ENCODE measurements around the gene OCSTAMP.

Gene OCSTAMP

DNA sequence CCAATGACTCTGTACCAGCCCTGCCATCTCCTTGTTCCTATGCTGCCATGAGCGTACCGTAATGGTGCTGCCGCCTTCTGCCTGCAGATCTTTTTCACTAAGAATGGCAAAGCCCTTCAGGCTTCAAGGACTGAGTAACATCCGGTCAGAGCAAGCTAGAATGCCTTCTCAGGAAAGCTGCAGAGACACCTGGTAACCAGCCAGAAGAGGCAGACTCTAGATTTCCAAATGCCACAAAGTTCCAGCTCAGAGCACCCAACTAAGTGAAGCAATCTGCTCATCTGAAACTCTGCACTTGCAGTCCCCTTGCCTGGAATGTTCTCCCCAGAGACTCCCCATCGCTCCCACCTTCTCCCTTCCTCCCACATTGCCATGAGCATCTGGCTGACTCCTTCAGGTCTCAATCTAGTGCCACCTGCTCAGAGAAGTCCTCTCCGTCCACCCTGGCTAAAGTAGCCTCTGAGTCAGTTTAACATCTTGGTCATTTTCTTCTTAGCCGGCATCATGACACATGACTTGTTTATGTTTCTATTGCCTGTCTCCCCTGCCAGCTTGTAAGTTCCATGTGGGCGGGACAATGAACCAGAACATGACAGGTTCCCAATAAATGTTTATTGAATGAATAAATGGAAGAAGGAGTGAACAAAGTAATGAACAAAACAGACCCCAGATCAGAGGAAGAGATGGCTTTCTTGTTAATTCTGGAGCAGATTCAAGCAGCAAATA, 6.9 kb upstream of the OCSTAMP start:
- no peak overlapping the region for H3K9ac ChIP-seq
- H3K4me1 ChIP-seq: peaks cover 3% of the 10 kb centered on the region
- H3K36me3 ChIP-seq (ENCODE audit: control insufficient read depth, insufficient read depth, low read length): no peaks in the 10 kb centered on the region
- H2AFZ ChIP-seq: no peak overlapping the region
- no peak overlapping the region for H3K27ac ChIP-seq
- TF ChIP-seq, protein P1, sequence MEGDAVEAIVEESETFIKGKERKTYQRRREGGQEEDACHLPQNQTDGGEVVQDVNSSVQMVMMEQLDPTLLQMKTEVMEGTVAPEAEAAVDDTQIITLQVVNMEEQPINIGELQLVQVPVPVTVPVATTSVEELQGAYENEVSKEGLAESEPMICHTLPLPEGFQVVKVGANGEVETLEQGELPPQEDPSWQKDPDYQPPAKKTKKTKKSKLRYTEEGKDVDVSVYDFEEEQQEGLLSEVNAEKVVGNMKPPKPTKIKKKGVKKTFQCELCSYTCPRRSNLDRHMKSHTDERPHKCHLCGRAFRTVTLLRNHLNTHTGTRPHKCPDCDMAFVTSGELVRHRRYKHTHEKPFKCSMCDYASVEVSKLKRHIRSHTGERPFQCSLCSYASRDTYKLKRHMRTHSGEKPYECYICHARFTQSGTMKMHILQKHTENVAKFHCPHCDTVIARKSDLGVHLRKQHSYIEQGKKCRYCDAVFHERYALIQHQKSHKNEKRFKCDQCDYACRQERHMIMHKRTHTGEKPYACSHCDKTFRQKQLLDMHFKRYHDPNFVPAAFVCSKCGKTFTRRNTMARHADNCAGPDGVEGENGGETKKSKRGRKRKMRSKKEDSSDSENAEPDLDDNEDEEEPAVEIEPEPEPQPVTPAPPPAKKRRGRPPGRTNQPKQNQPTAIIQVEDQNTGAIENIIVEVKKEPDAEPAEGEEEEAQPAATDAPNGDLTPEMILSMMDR (IDR thresholded peaks at IDR 0.05): no peak
- H3K9me3 ChIP-seq (ENCODE audit: control insufficient read depth, low read length): no peaks in the 10 kb centered on the region
- H3K27me3 ChIP-seq (ENCODE audit: control insufficient read depth, insufficient read depth, low read length): no peaks in the 10 kb centered on the region
- H3K4me3 ChIP-seq (ENCODE audit: low read depth, low read length): no peak overlapping the region
- H3K4me2 ChIP-seq (ENCODE audit: low read length): no peak overlapping the region
- no peaks in the 10 kb centered on the region for H3K79me2 ChIP-seq

DNA sequence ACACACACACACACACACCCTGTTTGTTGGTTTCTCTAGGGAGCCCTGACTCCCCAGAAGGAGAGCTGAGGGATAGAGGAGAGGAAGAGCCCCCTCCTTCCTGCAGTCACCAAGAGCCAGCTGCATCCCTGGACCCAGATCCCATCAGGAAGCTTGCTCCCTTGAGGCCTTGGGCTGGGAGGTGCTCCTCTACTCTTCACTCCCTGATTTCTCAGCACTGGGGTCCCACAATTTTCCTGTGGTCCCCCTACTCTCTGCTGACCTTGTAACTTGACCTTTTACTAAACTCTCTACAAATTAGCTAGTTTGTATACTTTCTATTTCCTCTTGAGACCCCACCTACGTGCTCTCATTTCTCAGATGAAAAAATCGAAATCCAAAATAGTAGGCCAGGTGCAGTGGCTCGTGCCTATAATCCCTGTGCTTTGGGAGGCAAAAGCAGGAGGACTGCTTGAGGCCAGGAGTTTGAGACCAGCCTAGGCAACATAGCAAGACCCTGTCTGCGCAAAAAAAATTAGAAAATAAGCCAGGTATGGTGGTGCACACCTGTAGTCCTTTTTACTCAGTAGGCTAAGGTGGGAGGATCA, 5.0 kb upstream of the OCSTAMP start:
- Histone ChIP-seq H3K36me3 (ENCODE audit: control insufficient read depth, insufficient read depth, low read length) (no peaks in the 10 kb centered on the region), H2AFZ (no peak overlapping the region), H3K9ac (no peak overlapping the region), H3K27me3 (ENCODE audit: control insufficient read depth, insufficient read depth, low read length) (no peaks in the 10 kb centered on the region), H3K27ac (no peak overlapping the region), H3K9me3 (ENCODE audit: control insufficient read depth, low read length) (no peaks in the 10 kb centered on the region), H3K4me2 (ENCODE audit: low read length) (no peak overlapping the region), H3K79me2 (no peaks in the 10 kb centered on the region), H3K4me1 (no peaks in the 10 kb centered on the region), H3K4me3 (ENCODE audit: low read depth, low read length) (no peak overlapping the region)
- TF ChIP-seq, protein P1 (IDR thresholded peaks at IDR 0.05): no peak

DNA sequence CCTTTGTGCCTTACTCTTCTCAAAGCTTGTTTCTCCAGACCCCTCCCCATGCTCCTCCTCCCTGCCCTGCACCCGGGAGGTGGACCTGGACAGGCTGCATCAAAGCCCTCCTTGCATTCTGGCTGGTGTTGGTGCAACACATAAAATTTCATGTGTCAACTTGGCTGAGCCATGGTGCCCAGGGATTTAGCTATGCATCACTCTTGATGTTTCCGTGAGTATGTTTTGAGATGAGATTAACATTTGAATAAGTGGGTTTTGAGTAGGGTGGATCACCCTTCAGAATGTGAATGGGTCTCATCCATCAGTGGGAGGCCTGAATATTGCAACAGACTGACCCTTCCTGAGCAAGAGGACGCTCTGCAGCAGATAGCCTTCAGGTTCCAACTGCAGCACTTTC, 4.4 kb upstream of the OCSTAMP start:
- H3K9ac ChIP-seq: no peak overlapping the region
- no peaks in the 10 kb centered on the region for H3K79me2 ChIP-seq
- H3K4me2 ChIP-seq (ENCODE audit: low read length): no peak overlapping the region
- H2AFZ ChIP-seq: no peak overlapping the region
- no peak overlapping the region for H3K27ac ChIP-seq
- H3K4me3 ChIP-seq (ENCODE audit: low read depth, low read length): no peak overlapping the region
- TF ChIP-seq, protein P1 (IDR thresholded peaks at IDR 0.05): no peak
- no peaks in the 10 kb centered on the region for H3K36me3 ChIP-seq (ENCODE audit: control insufficient read depth, insufficient read depth, low read length)
- H3K27me3 ChIP-seq (ENCODE audit: control insufficient read depth, insufficient read depth, low read length): no peaks in the 10 kb centered on the region
- no peaks in the 10 kb centered on the region for H3K9me3 ChIP-seq (ENCODE audit: control insufficient read depth, low read length)
- H3K4me1 ChIP-seq: no peaks in the 10 kb centered on the region

DNA sequence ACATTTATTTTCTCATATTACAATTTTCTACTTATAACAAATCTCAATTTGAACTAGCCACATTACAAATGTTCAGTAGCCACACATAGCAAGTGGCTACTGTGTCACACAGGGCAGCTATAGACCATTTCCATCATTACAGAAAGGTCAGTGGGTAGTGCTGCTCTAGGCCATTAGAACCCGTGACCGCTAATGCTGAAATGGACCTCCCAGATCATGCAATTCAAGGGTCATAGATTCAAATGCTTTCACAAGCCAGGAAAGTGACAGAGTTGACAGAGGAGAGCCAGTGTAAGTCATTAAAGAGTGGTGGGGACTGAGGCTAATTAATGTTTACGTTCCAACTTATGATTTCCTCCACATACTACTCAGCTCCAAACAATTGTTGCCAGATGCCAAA, 3.5 kb upstream of the OCSTAMP start:
- Histone ChIP-seq H3K36me3 (ENCODE audit: control insufficient read depth, insufficient read depth, low read length) (no peaks in the 10 kb centered on the region), H3K4me3 (ENCODE audit: low read depth, low read length) (no peak overlapping the region), H3K9me3 (ENCODE audit: control insufficient read depth, low read length) (no peaks in the 10 kb centered on the region), H2AFZ (no peak overlapping the region), H3K4me2 (ENCODE audit: low read length) (no peak overlapping the region), H3K27ac (no peak overlapping the region), H3K9ac (no peak overlapping the region), H3K79me2 (no peaks in the 10 kb centered on the region), H3K4me1 (no peaks in the 10 kb centered on the region), H3K27me3 (ENCODE audit: control insufficient read depth, insufficient read depth, low read length) (no peaks in the 10 kb centered on the region)
- TF ChIP-seq, protein P1 (IDR thresholded peaks at IDR 0.05): no peak
